Stimulated activated naive CD8-positive, alpha-beta T cell treated with anti-CD3 and anti-CD28 coated beads, Interleukin-15, amount 100 ng/mL, for 72 hours (primary cell): ENCODE measurements around the gene SCN11A.

Experiments
- ATAC-seq: fragments of 150-1000 bp; cut with Tn5 transposase; 2 replicates; pipeline ENCODE4 v1.10.0; 2021; ENCODE audit warnings: mild to moderate bottlenecking, moderate library complexity
- DNase-seq, 2 donors: peaks; one replicate each; pipeline ENCODE4 v3.0.0; 2021 to 2022
- H3K27ac Mint-ChIP-seq, 2 donors: one replicate each; pipeline ENCODE4 v1.8.0; 2022; ENCODE audit warnings: mild to moderate bottlenecking in 2 of 2, mixed read lengths in 2 of 2, moderate library complexity in 2 of 2
- H3K27me3 Mint-ChIP-seq: one replicate; pipeline ENCODE4 v1.8.0; 2022; ENCODE audit warnings: mixed read lengths
- H3K4me1 Mint-ChIP-seq: one replicate; pipeline ENCODE4 v1.8.0; 2022; ENCODE audit warnings: mild to moderate bottlenecking, mixed read lengths
- H3K4me3 Mint-ChIP-seq, 2 donors: one replicate each; pipeline ENCODE4 v1.8.0; 2022; ENCODE audit warnings: mild to moderate bottlenecking in 2 of 2, mixed read lengths in 2 of 2, moderate library complexity in 1 of 2
- H3K9me3 Mint-ChIP-seq, 2 donors: one replicate each; pipeline ENCODE4 v1.8.0; 2022; ENCODE audit warnings: mixed read lengths in 2 of 2

Gene SCN11A

DNA sequence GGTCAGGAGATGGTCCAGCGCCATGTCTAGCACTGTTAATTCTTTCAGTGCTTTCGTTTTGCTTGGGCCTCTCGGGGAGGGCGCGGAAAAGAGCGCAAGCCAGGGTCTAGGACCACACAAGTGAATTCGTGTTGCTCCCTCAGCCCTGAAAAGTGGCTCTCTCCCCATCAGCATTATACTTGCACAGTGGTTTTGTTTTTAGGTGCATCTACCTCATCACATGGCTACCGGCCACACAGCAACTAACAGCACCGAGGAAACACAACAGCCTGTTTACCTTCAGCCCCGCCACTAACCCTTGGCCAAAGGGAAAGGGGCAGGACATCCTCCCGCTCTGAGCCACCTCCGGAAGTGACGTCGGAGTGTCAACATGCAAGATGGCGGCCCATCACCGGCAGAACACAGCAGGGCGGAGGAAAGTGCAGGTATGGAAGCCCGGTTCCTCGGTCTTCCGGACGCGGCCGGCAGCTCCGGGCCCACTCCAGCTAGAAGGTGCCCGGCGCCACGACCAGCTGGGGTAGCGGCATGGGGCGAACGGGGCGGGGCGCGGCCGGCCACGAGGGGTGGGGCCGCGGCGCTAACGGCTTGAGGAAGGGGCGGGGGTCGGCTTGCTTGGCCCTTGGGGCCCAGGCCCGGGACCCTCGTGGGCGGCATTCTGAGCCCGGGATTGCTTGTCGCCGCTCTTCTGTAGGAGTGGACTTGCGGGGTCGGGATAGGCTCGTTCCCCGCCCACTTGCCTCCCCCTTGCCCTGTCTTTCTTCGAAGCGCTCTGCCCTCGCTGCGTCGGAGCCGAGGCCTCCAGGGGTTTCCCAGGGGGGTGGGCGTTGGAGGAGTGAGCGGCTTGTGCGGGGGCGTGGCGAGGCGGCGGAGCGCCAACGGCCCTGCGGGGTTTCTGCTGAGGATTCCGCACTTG is at the start of gene SCN11A, which contains the start of gene WDR48:
Gene SCN11A, minus strand, starts transcription at position 296 of the 913 bp plus-strand sequence. CDS start 101,582 bp downstream, outside the sequence.
Gene WDR48, plus strand, starts transcription at position 368 of the 913 bp plus-strand sequence. Its CDS starts 10 bp downstream, at position 378.
- Mint-ChIP-seq H3K4me3 (peak within 1 kb of the TSS; percentile 87 to 96), H3K27me3 (no peaks in the 10 kb centered on the region), H3K4me1 (peaks cover 47% of the 10 kb centered on the region), H3K9me3 (no peaks in the 10 kb centered on the region), H3K27ac (peak within 1 kb of the TSS; percentile 97 to 99)
- DNase-seq, result peak; percentile 85 to 93
- peak; percentile 97 for ATAC-seq

DNA sequence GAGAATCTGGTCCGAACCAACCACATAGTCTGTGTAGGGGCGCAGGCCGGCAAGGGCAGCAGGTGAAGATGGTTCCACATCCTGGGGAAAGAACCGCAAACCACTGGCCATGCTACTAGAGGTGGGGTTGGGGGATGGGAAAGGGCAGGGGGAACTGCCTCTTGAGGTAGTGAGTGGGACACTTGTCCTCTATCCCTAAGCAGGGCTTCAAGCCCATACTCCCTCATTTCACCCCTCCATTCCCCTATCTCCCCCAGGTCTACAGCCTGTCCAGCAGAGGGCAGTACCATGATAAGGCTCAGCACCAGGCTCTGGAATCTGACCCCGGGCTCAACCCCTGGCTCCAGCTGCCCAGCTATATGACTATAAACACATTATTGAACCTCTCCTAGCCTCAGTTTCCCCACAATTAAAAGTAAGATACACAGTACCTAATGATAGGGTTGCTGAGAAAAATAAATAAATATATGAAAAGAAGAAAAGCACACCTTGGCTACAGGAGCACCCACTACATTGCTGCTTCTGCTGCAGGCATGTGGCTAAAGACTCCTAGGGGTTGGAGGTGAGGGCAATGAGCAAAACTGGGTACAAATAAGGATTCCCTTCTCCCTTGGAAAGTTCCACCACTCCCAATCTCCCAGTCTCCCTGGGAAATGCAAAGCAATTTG is 49.4 kb upstream of the SCN11A start:
- H3K27me3 Mint-ChIP-seq, result no peaks in the 10 kb centered on the region
- H3K27ac Mint-ChIP-seq, result no peak overlapping the region
- peaks cover 46% of the 10 kb centered on the region for H3K4me1 Mint-ChIP-seq
- no peaks in the 10 kb centered on the region for H3K9me3 Mint-ChIP-seq
- ATAC-seq, result peak; percentile 69
- peak; percentile 36 to 44 for DNase-seq
- no peak overlapping the region for H3K4me3 Mint-ChIP-seq

DNA sequence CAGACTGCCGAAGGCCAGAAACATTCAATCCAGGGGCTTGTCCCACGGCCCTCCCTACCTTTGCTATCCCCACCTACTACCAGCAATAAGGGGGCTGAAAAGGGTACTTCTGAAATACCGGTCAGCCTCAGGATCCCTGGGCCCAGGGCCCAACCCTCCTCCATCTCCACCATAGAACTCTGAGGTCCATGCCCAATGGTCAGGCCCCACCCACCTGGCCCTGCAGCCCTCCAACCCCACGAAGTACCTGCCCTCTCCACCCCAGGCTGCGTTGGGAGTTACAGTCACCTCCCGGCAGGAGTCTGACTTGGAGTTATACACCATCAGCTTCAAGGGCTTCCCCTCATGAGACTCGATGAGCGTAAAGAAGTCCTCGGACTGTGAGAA is 48.7 kb upstream of the SCN11A start:
- Mint-ChIP-seq H3K9me3 (no peaks in the 10 kb centered on the region), H3K27ac (no peak overlapping the region), H3K4me3 (no peak overlapping the region), H3K27me3 (no peaks in the 10 kb centered on the region), H3K4me1 (peaks cover 39% of the 10 kb centered on the region)
- ATAC-seq, result no peak
- DNase-seq, result no peak

DNA sequence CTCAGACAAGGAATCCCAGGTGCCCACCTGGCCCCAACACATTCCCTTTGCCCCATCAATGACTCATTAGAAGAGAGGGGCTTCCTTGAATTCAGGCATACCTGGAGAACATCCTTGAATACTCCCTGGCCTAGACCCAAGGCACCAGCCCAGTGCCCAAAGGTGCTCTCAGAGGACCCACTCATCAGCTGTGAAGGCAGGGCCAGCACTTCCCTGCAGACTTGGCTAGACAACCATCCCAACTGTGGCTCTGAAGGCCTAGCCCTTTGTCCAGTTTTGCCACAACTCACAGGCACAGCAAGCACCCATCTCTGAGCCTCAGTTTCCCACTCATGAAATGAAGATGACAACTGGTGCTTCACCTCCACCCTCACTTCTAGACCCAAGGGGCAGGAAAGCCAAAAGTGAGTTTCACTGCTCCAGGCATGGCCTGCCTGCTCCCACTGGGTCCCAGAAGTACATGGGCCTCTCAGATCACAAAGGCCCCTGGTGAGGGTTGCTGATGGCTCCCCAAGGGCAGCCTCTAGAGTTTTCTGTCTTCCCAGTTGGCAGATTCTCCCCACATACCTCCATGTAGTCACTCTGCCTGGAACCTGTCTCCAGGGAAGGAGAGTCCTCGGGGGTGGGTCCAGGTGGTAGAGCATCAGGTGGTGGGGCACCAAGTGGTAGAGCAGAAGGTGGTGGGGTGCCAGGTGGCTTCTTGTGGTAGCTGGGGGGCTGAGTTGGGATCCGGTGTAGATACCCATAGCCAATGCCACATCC is 48.2 kb upstream of the SCN11A start:
- Mint-ChIP-seq H3K4me3 (no peak overlapping the region), H3K27ac (no peak overlapping the region), H3K27me3 (no peaks in the 10 kb centered on the region), H3K9me3 (no peaks in the 10 kb centered on the region), H3K4me1 (peaks cover 33% of the 10 kb centered on the region)
- DNase-seq (no peak), ATAC-seq (no peak)

DNA sequence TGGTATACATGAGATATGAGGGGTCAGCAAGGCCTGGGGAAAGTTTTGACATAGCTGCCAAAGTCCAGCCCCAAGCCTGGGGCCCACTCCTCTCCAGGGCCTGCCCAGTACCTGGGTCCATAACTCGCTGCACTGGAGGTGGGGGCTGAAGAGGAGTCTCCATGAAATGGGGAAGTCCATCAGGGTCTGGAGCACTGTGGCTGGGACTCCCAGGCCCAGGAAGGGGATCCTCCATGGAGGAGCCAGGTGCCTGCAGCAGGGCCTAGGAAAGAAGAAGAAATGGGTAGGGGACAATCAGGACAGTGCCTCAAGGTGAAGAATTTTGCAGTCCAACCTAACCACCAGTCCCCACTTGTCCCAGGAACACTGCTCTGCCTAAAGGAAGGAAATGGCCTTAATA is 47.5 kb upstream of the SCN11A start:
- no peak overlapping the region for H3K4me3 Mint-ChIP-seq

DNA sequence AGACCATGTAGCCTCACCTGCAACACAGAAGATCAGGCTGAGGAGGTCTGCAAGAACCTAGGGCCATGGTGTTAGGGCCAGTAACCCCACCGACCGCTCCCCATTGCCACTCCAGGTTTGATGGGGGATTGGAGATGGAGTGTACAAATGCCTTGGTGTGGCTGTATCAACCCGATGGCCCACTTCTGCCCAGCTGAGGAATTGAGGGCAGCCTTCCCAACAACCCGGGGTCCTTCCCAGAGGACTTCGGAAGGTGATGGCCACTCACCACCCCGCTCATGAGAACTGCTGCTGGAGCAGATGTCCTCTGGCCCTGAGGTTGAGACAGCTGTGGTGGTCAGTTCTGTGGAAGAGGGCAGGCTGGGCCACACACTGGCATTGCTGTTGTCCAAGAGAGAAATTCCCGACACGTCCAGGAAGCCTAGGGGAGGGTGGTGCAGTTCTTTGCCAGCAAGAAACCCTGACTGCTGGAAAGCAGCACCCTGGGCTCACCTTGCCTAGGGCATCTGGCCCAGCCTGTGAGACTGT is 46.8 kb upstream of the SCN11A start:
- Mint-ChIP-seq H3K27ac (no peak overlapping the region), H3K4me3 (no peak overlapping the region), H3K9me3 (no peaks in the 10 kb centered on the region), H3K27me3 (no peaks in the 10 kb centered on the region), H3K4me1 (peaks cover 26% of the 10 kb centered on the region)
- DNase-seq, result no peak
- no peak for ATAC-seq

More for the DNA sequence above, 47.5 kb upstream of the SCN11A start:
- Mint-ChIP-seq H3K27me3 (no peaks in the 10 kb centered on the region), H3K27ac (no peak overlapping the region), H3K9me3 (no peaks in the 10 kb centered on the region), H3K4me1 (peaks cover 30% of the 10 kb centered on the region)
- no peak for DNase-seq
- ATAC-seq, result no peak

DNA sequence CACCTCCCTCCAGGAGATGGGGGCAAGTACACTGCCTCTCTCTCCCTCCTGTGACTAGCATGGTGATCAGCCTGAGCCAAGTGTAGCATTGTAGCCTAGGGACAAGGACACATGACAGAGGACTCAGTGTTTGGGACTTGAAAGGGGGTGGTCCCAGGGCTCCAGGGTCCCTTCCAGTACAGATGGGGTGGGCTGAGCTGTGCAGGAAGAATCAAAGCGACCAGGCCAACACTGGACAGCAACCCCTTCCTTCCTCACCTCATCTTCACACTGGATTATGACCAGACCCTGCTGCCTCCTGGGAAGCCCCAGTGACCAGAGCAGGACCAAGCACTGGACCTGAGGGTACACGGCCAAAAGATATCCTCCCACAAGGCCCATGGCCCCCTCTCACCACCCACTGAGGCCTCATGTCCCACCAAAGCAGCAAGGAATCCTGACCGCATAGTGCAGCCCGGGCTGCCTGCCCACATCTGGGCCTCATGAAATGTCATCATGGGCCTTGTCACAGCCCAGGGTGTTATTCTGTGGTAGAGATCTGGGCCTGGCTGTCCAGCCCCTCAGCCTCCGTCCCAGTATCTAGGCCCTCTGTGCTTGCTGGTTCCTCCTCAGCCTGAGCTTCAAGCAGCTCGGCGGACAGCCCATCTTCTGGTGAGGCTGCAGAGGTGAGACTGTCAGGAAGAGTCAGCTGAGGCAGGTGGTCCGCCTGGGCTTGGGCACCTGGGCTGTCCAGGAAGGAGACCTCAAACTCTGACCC is 46.1 kb upstream of the SCN11A start:
- no peaks in the 10 kb centered on the region for H3K27me3 Mint-ChIP-seq
- ATAC-seq (no peak), DNase-seq (no peak)
- H3K27ac Mint-ChIP-seq, result peak overlapping the region; percentile 40 to 68
- H3K9me3 Mint-ChIP-seq, result no peaks in the 10 kb centered on the region
- peaks cover 19% of the 10 kb centered on the region for H3K4me1 Mint-ChIP-seq
- no peak overlapping the region for H3K4me3 Mint-ChIP-seq

DNA sequence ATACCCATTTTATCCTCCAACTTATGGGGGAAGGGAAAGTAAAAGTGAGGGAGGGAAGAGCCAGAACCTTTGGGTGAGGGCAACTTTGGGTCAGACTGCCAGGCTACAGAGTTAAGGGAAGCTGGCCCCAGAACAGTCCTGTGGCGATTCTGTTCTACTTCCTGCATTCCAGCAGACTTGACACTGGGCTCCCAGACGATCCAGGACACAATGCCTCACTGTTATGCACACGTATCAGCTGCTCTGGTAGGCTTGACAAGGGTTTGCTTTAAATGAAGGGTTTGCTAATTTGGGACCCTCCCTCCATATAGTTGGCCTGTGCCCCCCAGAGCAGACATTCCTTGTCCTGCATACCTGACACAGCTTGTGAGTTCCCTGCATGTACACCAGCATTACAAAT is 45.0 kb upstream of the SCN11A start:
- H3K4me1 Mint-ChIP-seq, result peaks cover 11% of the 10 kb centered on the region
- DNase-seq (no peak), ATAC-seq (no peak)
- no peak overlapping the region for H3K27ac Mint-ChIP-seq
- no peaks in the 10 kb centered on the region for H3K27me3 Mint-ChIP-seq
- H3K4me3 Mint-ChIP-seq, result no peak overlapping the region
- no peaks in the 10 kb centered on the region for H3K9me3 Mint-ChIP-seq

DNA sequence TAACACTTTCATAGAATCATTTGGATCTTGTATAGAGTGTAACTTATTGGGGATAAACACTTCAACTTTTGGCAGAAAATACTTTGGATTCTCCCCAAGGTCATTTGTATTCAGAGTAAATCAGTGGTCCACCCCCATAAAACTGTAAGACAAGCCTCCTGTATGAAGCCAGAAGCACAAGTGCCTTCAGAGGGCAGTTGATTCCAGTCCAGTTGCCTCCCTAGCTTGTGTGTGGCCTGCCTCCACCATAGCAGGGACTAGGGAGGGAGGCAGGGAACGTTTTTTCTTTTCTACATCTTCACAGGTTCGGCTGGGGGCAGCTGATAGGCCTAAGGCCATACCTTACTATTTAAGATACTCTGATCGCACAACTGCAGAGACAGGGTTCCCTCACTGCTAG is 44.0 kb upstream of the SCN11A start:
- no peaks in the 10 kb centered on the region for H3K27me3 Mint-ChIP-seq

DNA sequence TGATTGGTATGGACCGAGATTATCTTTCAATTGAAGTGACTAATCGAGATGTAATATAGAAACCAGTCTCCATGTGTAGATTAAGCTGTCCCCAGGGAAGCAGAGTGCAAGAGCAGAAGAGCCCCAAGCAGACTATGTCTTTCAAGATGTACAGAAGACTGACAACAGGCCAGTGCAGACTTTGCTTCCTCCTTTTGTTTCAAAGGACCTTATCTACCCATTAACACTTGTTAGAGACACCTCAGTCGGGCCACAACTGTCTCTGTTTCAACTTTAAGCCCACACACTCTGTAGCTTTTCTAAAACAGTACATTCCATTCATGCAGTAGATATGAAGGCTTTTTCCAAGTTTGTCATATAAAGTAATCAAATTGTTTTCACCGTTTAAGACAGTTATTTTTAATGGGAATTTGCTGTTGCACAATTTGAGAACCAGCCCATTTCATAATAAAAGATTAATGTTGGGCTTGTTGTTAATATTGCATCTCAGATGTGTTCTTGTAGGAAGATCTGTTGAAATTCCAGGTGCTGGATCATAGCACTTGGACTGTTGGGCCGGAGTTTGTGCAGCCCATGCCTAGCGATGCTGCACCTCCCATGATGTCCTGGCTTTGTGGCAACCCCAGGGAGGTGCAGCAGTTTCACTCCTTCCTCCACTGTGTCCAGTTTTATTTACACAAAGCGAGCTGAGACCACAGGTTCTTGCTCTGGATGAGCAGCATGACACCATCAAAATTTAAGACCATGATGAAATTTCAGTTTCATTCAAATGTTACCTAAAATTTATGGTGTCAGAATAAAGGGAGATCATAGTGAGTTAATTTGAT is 43.3 kb upstream of the SCN11A start:
- ATAC-seq (no peak), DNase-seq (no peak)
- Mint-ChIP-seq H3K27ac (no peak overlapping the region), H3K9me3 (no peaks in the 10 kb centered on the region), H3K4me3 (no peak overlapping the region), H3K27me3 (no peaks in the 10 kb centered on the region), H3K4me1 (peaks cover 7% of the 10 kb centered on the region)

More for the DNA sequence above, 44.0 kb upstream of the SCN11A start:
- Mint-ChIP-seq H3K4me3 (no peak overlapping the region), H3K9me3 (no peaks in the 10 kb centered on the region), H3K27ac (no peak overlapping the region), H3K4me1 (peaks cover 8% of the 10 kb centered on the region)
- DNase-seq (no peak), ATAC-seq (no peak)

DNA sequence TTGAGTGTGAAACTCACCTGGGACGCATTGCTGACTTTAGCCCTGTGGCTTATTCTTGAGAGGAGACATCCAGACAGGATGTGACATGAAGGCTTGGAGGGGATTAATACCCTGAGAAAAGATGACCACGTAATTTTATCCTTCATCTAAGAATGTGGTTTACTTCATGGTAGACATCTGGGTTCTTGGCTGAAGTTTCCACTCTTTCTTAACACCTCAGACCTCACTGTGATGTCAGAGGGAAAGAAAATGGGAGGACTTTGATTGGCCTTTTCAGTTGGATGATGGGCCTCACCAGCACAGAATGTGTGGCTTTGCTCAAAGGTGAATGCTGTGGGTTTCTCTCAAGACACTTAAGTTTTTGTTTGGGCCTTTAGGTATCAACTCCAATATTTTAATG is 39.2 kb upstream of the SCN11A start:
- Mint-ChIP-seq H3K9me3 (no peaks in the 10 kb centered on the region), H3K4me3 (no peak overlapping the region), H3K27ac (peak overlapping the region in 1 of 2 donors; percentile 62), H3K4me1 (peaks cover 16% of the 10 kb centered on the region), H3K27me3 (no peaks in the 10 kb centered on the region)
- no peak for DNase-seq
- ATAC-seq, result peak; percentile 92

DNA sequence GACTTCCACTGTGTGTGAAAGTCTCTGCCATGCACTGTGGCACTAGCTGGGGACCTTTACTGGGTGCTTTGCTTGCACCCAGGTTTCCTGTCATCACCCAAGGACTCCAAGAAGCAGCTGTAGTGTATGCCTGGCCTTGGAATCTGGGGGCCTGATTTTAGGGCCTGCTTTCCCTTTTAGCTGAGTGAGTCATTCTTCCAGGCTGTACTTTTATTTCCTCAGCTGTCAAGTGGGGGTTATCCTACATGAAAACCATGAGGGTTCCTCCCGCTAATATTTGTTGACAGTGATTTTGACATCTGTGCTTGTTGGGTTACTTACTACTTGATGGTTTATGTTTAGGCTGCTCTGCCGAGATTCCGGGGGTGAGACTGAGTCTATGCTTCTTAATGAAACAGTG is 37.1 kb upstream of the SCN11A start:
- H3K4me3 Mint-ChIP-seq, result no peak overlapping the region
- no peaks in the 10 kb centered on the region for H3K27me3 Mint-ChIP-seq
- no peak overlapping the region for H3K27ac Mint-ChIP-seq
- no peaks in the 10 kb centered on the region for H3K9me3 Mint-ChIP-seq
- H3K4me1 Mint-ChIP-seq, result peaks cover 16% of the 10 kb centered on the region
- DNase-seq (no peak), ATAC-seq (no peak)

DNA sequence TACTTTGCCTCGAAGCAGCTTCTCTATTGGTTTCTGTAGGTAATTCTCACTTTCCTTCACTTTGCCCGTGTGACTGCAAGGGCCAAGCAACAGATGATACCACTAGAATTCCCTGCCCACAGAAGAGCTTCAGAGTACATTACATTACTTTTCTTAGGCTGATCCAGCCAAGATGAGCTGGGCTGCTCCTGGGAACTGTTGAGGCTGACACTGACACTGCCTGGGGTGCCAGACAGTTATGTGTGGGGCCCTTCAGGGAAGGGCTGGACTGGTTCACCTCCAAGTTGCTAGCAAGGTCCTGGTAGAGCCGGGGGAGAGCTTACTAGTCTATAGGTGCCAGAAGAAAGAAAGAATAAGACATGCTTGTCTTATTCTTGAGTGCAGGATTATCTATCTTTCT is 36.7 kb upstream of the SCN11A start:
- peaks cover 16% of the 10 kb centered on the region for H3K4me1 Mint-ChIP-seq
- no peak overlapping the region for H3K27ac Mint-ChIP-seq
- no peaks in the 10 kb centered on the region for H3K9me3 Mint-ChIP-seq
- ATAC-seq, result peak; percentile 38
- H3K27me3 Mint-ChIP-seq, result no peaks in the 10 kb centered on the region
- no peak overlapping the region for H3K4me3 Mint-ChIP-seq
- DNase-seq, result no peak

DNA sequence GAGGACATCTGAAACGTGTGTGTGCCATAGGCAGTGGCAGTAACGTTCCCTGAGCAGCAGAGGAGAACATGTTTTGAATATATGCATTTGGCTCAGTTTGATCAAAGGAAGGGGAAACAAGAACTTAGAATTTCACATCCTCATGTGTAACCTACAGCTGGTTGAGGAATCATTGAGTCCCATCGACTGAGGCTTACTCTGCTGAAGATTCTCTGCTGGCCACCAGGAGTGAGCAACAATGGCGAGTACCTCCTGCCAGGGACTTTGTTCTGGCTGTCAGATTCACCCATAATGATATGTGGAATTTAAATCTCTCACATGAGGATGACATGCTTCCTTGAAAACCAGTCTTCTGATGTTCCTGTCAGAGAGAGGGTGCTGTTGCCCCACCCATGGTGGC is 34.4 kb upstream of the SCN11A start:
- peaks cover 32% of the 10 kb centered on the region for H3K4me1 Mint-ChIP-seq
- no peak for ATAC-seq
- H3K4me3 Mint-ChIP-seq, result no peak overlapping the region
- H3K9me3 Mint-ChIP-seq, result no peaks in the 10 kb centered on the region
- DNase-seq, result no peak
- no peaks in the 10 kb centered on the region for H3K27me3 Mint-ChIP-seq
- no peak overlapping the region for H3K27ac Mint-ChIP-seq
